Coronary artery (tissue), 2 donors: Measurements from ENCODE around the gene TFF3.

ENCODE experiments used
- DNase-seq: peaks from one replicate; pipeline ENCODE4 v3.0.0-alpha.2; 2017; ENCODE audit warnings: low spot score
- H3K27ac ChIP-seq, 2 donors: fragments of 200-600 bp; sonication (generic); one replicate each; pipeline ENCODE4 v1.5.1; 2016 to 2019
- H3K4me3 ChIP-seq: fragments of 200-600 bp; sonication (generic); 2 replicates; pipeline ENCODE4 v1.5.1; 2016; ENCODE audit warnings: mild to moderate bottlenecking, moderate library complexity
- TF ChIP-seq, protein P1 (sequence below): fragments of 200-600 bp; sonication (generic); IDR thresholded peaks from one replicate; pipeline ENCODE4 v1.5.1; 2019; ENCODE audit warnings: antibody characterized with exemption

TFF3 gene

DNA sequence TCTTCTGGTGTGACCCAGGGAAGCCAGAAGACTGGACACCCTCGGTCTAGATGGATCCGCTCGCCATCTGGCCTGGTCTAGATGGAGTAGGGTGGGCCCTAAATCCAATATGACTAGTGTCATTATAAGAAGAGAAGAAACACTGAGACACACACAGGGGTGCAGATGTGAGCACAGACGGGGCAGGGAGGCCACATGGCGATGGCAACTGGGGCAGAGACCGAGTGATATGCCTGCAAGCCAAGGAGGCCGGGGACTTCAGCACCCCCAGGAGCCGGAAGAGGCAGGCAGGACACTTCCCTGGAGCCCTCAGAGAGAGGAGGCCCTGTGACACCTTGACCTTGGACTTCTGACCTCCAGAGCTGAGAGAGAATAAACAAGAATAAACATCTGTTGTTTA lies 5.6 kb upstream of the TFF3 start:
- Histone ChIP-seq H3K27ac (no peak overlapping the region), H3K4me3 (no peak overlapping the region)
- DNase-seq: peak; percentile 38
- TF ChIP-seq, protein P1, sequence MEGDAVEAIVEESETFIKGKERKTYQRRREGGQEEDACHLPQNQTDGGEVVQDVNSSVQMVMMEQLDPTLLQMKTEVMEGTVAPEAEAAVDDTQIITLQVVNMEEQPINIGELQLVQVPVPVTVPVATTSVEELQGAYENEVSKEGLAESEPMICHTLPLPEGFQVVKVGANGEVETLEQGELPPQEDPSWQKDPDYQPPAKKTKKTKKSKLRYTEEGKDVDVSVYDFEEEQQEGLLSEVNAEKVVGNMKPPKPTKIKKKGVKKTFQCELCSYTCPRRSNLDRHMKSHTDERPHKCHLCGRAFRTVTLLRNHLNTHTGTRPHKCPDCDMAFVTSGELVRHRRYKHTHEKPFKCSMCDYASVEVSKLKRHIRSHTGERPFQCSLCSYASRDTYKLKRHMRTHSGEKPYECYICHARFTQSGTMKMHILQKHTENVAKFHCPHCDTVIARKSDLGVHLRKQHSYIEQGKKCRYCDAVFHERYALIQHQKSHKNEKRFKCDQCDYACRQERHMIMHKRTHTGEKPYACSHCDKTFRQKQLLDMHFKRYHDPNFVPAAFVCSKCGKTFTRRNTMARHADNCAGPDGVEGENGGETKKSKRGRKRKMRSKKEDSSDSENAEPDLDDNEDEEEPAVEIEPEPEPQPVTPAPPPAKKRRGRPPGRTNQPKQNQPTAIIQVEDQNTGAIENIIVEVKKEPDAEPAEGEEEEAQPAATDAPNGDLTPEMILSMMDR: no peak

DNA sequence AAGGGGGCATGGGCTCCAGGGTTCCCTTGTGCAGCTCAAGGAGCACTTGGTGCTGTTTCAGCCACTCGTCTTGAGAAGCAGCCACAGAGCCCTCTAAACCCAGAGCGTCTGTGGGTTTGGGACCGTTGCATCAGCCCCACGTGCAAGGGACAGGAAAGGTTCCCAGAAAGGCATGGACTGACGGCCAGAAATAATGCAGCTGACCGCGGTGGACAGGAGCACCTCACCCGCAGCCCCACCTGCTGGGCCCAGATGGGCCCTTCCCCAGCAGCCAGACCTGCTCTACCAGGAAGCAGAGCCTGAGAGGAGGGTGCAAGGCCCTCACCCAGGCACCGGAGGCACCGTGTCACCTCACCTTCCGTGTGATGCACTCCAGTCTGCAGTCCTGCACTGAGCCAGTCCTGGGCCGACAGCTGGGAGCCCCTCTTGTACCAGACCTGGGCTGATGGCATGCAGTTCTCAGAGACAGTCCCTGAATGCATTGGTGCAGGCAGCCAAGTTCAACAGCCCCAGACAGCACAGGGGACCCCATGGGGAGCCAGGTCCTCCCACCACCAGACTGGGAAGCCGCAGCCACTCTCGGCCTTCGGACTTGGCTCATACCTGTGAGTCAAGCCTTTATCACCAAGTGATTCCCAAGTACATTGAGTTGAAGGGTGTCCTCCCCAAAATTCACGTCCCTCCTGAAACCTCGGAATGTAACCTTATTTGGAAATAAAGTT lies 4.8 kb upstream of the TFF3 start:
- peak; percentile 67 for DNase-seq
- Histone ChIP-seq H3K4me3 (no peak overlapping the region), H3K27ac (no peak overlapping the region)
- TF ChIP-seq, protein P1: no peak

DNA sequence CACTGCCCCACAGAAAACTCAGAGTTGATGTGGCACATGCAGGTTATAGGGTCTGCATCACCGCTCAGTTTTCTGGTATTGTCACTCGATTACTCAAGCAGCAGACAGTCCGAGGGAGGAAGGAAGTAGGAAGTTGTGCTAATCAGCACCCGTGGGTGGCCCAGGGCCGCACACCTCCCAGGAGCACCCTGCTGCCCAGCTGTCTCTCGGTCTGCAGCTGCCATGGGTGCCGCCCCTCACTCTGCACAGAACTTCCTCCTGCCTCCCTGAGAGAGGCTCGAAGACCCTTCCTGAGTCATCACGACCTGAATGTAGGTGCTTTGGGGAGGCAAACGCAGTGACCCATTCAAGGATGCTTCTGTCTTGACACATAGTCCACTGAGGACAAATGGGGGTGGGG lies 4.2 kb upstream of the TFF3 start:
- no peak overlapping the region for H3K27ac ChIP-seq
- TF ChIP-seq, protein P1: no peak

DNA sequence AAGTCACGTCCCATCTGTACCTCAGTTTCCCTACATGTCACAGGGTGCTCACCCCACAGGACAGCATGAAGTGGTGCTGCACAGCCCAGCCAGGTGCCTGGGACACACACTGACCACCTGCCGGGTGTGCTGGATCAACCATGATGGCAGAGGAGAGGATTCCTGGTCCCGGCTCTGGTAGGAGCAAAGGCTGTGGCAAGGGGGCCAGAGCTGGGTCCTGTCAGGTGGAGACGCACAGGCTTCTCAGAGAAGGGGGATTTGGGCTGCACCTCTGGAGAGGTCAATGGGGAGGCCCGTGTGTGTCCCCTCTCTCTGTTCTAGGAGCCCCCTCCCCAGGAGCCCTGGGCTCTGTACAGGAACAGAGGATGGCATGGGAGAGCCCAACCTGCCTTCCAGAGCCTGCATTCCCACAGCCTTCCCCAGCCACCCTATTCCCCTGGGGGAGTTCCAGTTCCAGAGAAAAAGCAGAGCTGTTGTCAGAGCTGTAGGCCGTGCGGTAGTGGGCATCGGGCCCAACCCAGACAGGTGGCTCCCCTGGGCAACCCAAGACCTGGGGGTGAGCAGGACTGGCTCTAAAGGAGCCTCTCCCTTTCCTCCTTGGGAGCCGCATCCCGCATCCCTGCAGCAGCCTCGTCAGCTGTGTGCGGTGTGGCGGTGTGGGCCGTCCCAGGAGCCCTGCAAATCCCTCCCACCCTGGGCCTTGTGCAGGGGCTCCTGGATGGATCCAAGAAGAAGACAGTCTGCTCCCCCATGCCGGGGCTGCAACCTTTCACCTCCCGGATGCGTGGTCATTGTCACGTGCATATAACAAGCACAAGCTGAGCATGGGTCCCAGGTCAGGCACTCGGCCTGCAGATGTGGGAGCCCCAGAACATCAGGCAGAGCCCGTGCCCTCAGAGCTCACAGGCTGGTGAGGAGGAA lies 2.9 kb upstream of the TFF3 start:
- DNase-seq: peak; percentile 71
- H3K27ac ChIP-seq: no peak overlapping the region
- no peak overlapping the region for H3K4me3 ChIP-seq
- TF ChIP-seq, protein P1: no peak

More for the DNA sequence above, 4.2 kb upstream of the TFF3 start:
- H3K4me3 ChIP-seq: no peak overlapping the region
- DNase-seq: peak; percentile 69

DNA sequence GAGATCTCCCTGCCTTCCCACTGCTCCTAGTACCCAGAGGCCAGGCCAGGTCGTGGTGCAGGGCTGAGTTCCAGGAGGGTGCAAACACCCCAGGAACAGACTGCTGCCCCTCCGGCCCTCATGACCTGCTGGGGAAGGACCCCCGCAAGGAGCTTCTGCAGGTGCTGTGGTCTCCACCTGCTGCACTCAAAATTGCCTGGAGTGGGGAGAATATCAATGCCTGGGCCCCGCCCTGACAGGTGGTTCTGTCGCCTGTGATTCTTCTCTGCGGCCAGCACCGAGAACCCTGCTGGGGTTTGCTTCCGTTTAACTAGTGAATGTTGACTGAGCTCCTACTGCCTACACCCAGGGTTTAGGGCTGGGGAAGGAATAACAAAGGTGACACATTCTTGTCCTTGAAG lies 2.1 kb upstream of the TFF3 start:
- no peak overlapping the region for H3K4me3 ChIP-seq
- DNase-seq: peak; percentile 33
- TF ChIP-seq, protein P1: no peak
- no peak overlapping the region for H3K27ac ChIP-seq

DNA sequence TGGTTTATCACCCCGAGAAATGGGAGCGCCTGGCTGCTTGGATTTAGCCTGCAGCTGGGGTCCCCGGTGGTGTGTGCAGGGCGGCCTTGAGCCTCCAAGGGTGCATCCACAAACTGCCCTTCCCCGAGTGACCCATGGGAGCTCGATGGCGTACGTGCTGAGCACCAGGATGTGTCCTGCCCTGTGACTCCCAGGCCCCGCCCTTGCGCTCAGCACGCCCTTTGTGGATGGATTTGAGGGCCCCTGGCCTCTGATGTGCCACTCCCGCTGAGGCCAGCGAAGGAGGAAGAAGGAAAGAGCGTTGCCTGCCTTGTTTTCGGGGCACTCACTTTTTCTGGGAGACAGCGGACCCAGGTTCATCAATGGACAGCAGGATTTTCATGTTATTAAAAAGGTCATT lies 1.7 kb upstream of the TFF3 start:
- DNase-seq: peak; percentile 58
- TF ChIP-seq, protein P1: no peak
- H3K4me3 ChIP-seq: no peak overlapping the region
- no peak overlapping the region for H3K27ac ChIP-seq
